ENCODE data around the gene EIF6.

Gene EIF6

GRCh38 chr20:35290887-35291417 is 6.4 kb upstream of the EIF6 start:
- no peak for DNase-seq (ENCODE audit: insufficient read length)
- FAIRE-seq = no peak
- TF ChIP-seq POLR2A (IDR thresholded peaks at IDR 0.05; ENCODE audit: low read depth, low read length) (no peak), TAF1 (IDR thresholded peaks at IDR 0.05; ENCODE audit: borderline replicate concordance, low read depth, low read length) (no peak), POLR2AphosphoS5 (IDR thresholded peaks at IDR 0.05; ENCODE audit: low read depth, low read length) (no peak)

- no peak for TF ChIP-seq POLR2AphosphoS5 (IDR thresholded peaks at IDR 0.05; ENCODE audit: low read depth, low read length)
- TF ChIP-seq TAF1 (IDR thresholded peaks at IDR 0.05; ENCODE audit: borderline replicate concordance, low read depth, low read length) = no peak
- TF ChIP-seq POLR2A (IDR thresholded peaks at IDR 0.05; ENCODE audit: low read depth, low read length) = no peak
- no peak for FAIRE-seq
Measured at GRCh38 chr20:35290186-35290886, 5.8 kb upstream of the EIF6 start.

GRCh38 chr20:35288325-35289060 is 3.9 kb upstream of the EIF6 start:
- no peak for TF ChIP-seq POLR2AphosphoS5 (IDR thresholded peaks at IDR 0.05; ENCODE audit: low read depth, low read length)
- TF ChIP-seq POLR2A (IDR thresholded peaks at IDR 0.05; ENCODE audit: low read depth, low read length) = no peak
- no peak for TF ChIP-seq TAF1 (IDR thresholded peaks at IDR 0.05; ENCODE audit: borderline replicate concordance, low read depth, low read length)
- DNase-seq (ENCODE audit: insufficient read length) (no peak), FAIRE-seq (no peak)

More at GRCh38 chr20:35290186-35290886, 5.8 kb upstream of the EIF6 start:
- DNase-seq (ENCODE audit: insufficient read length) = no peak

- no peak for DNase-seq (ENCODE audit: insufficient read length)
- TF ChIP-seq POLR2A (IDR thresholded peaks at IDR 0.05; ENCODE audit: low read depth, low read length) (no peak), POLR2AphosphoS5 (IDR thresholded peaks at IDR 0.05; ENCODE audit: low read depth, low read length) (no peak), TAF1 (IDR thresholded peaks at IDR 0.05; ENCODE audit: borderline replicate concordance, low read depth, low read length) (no peak)
- no peak for FAIRE-seq
Measured at GRCh38 chr20:35287509-35288324, 3.1 kb upstream of the EIF6 start.

- no peak for TF ChIP-seq TAF1 (IDR thresholded peaks at IDR 0.05; ENCODE audit: borderline replicate concordance, low read depth, low read length)
- no peak for TF ChIP-seq POLR2A (IDR thresholded peaks at IDR 0.05; ENCODE audit: low read depth, low read length)
- no peak for TF ChIP-seq POLR2AphosphoS5 (IDR thresholded peaks at IDR 0.05; ENCODE audit: low read depth, low read length)
- DNase-seq (ENCODE audit: insufficient read length) = no peak
- no peak for FAIRE-seq
Measured at GRCh38 chr20:35286899-35287508, 2.4 kb upstream of the EIF6 start.

GRCh38 chr20:35286077-35286898 is 1.7 kb upstream of the EIF6 start:
- FAIRE-seq (no peak), DNase-seq (ENCODE audit: insufficient read length) (no peak)
- TF ChIP-seq POLR2A (IDR thresholded peaks at IDR 0.05; ENCODE audit: low read depth, low read length) (no peak), TAF1 (IDR thresholded peaks at IDR 0.05; ENCODE audit: borderline replicate concordance, low read depth, low read length) (no peak), POLR2AphosphoS5 (IDR thresholded peaks at IDR 0.05; ENCODE audit: low read depth, low read length) (no peak)

GRCh38 chr20:35285806-35286076 is 1.2 kb upstream of the EIF6 start:
- TF ChIP-seq TAF1 (IDR thresholded peaks at IDR 0.05; ENCODE audit: borderline replicate concordance, low read depth, low read length) (no peak), POLR2A (IDR thresholded peaks at IDR 0.05; ENCODE audit: low read depth, low read length) (no peak), POLR2AphosphoS5 (IDR thresholded peaks at IDR 0.05; ENCODE audit: low read depth, low read length) (no peak)
- DNase-seq (ENCODE audit: insufficient read length) (no peak), FAIRE-seq (no peak)

GRCh38 chr20:35284992-35285805 is 627 bp upstream of the EIF6 start:
- TF ChIP-seq TAF1 (IDR thresholded peaks at IDR 0.05; ENCODE audit: borderline replicate concordance, low read depth, low read length) (no peak), POLR2AphosphoS5 (IDR thresholded peaks at IDR 0.05; ENCODE audit: low read depth, low read length) (no peak), POLR2A (IDR thresholded peaks at IDR 0.05; ENCODE audit: low read depth, low read length) (no peak)
- no peak for FAIRE-seq
- DNase-seq (ENCODE audit: insufficient read length) = no peak

- FAIRE-seq (peak; percentile 78), DNase-seq (ENCODE audit: insufficient read length) (no peak)
- no peak for TF ChIP-seq POLR2AphosphoS5 (IDR thresholded peaks at IDR 0.05; ENCODE audit: low read depth, low read length)
- no peak for TF ChIP-seq TAF1 (IDR thresholded peaks at IDR 0.05; ENCODE audit: borderline replicate concordance, low read depth, low read length)
- no peak for TF ChIP-seq POLR2A (IDR thresholded peaks at IDR 0.05; ENCODE audit: low read depth, low read length)
Measured at GRCh38 chr20:35283441-35284266, 918 bp downstream of the EIF6 start.

All from GM12892 (cell line).